ENCODE measurements around the gene ESX1.
A peak's percentile ranks its signal among the peaks of the same experiment; 100 is the strongest.
"Not testable (repeated sequence)": the region's sequence is repeated elsewhere in the genome, so short reads cannot be mapped to it uniquely, and the experiment has no call there.

The ESX1 gene

DNA sequence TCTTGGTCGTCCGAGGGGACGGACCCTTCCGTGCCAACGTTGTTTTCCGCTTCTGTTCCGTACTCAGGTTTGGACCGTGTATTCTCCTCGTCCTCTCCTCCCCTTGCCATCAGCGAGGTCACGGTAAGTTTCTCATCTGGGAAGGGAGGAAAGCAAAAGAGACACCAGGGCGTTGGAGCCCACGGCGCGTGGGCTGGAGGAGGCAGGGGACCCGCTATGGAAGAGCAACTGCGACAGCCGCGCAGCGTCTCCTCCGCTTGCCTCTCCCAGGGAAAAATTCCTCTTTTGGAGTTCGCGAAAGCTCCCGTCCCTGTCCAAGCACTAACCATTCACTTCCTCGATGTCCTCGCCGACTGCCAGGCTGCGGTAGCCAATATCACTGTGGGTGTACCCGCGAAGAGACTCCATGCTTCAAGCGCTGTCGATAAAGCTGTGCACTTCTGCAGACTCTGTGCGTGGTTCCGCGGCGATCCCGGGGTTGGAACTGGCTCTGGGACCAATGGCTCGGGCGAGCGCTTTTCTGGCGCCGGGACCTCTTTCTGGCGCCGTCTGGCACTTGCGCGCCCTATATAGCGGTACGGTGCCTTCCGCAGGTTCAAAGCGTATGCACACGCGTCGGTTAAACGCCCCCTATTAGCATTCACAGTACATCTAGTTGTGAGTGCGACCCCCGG lies at the start of gene ESX1:
TSS of gene ESX1 (minus strand) at position 492 of the 674 bp plus-strand sequence. CDS start at position 408, 84 bp downstream.
- no peak for DNase-seq (ENCODE audit: low spot score)

DNA sequence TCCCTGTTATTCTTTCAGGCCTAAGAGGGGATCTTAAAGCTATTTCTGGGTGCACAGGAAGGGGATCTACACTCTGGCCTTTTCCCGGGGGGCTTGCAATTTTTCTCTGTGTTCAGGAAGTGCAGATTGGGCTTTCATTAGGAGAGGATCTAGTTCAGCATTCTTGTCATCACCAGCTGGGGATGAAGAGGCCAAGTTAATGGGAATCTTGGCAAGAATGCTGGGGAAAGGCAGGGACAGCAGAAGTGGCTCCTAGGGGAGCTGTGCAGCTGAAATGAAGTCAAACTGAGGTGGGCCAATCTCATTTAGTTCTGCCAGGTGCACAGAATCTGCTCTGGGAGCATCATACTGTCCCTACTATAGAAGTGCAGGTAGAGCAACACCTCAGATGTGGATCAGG lies 40.9 kb upstream of the ESX1 start:
- no peak for DNase-seq (ENCODE audit: low spot score)

DNA sequence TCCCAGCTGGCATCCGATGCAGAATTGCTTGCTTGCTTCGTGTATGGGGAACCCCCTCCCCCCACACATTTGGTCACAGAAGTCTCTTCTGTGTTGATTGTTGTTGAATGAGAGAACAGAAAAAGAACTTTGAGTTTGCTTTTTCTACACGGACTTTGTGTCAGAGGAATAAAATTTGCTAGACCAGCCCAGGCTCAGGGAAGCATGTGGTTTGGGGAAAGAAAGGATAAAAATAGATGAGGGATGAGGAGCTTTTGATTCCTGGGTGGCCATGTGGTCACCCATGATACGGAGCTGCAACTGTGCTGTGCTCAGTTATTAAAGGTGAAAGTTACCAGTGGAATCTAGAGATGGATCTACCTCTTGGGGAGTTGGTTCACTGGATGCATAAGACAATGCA lies 34.2 kb upstream of the ESX1 start:
- DNase-seq (ENCODE audit: low spot score): no peak

DNA sequence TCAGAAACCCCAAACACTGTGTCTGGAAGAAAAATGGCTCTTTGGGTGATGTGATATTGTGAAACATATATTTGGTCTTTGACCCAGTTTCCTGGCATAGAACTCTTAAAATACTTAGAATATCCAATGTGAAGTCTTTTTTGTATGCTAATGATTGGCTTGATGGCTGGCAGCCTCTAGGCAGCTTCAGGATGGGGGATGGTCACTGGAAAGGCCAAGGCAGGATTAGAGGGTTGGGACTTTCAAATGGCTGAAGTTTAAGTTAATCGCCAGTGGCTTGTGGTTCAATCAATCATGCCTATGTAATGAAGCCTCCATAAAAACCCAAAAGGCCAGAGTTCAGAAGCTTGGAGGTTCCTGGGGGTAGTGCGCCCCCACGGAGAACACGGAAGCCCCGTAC lies 33.5 kb upstream of the ESX1 start:
- DNase-seq (ENCODE audit: low spot score): no peak

DNA sequence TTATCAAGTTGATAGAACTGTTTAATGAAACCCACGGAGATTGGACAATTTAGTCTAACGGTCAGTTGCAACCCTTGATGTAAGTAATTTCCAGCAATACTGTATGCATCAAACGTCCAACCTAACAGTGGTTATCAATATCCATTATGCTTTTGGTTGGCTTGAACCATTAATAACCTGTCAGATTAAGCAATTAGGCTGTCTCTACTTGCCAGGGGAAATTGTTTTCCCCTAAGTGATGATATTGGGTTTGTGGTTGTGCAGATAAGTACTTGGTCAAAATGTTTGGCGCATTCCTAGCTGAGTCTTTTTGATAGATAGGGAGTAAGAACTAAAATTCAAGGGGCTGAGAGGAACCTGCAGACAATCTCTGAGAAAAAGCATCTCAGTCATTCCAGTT lies 30.5 kb upstream of the ESX1 start:
- DNase-seq (ENCODE audit: low spot score): no peak

DNA sequence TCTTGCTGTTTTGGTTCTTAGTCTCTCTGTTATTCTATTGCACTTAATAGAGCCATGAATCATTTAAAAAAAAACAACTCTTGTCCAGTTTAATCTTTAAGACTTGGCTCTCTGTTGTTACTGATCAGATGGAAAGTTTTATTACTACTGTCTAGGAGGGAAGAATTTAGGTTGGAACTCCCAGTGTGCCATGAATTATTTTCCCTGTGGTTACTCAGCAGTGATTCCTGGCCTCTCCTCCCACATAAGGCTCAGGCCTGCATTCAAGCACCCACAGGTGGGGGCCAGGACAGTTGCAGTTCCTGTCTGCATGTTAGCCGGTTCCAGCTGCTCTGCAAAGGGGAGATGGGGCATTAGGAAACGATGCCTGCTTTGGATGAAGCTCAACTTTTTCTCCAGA lies 29.8 kb upstream of the ESX1 start:
- no peak for DNase-seq (ENCODE audit: low spot score)

DNA sequence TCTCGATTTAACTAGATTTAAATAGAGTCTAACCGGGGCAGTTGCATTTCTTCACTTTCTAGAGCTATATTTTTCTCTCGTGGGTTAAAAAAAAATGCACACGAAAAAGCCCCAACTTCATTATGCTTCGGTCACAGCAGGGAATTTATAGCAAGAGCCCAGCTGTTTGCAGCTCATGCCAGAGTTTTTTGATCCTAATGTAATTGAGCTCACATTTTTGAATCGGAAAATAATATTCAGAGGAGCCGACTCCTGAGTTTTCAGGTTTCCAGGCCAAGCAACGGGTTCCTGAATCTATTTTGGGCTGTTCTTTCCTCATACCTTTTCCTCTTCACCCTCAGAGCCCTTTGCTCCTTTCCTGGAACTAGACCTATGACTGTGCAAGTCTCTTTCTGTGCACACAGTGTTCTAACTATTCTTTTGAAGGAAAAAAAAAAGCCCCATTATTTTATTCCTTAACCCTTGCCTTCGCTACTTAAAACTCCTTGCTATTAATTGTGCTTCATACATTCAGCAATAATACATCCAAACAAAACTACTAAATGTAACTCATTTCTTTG lies 27.5 kb upstream of the ESX1 start:
- DNase-seq (ENCODE audit: low spot score): no peak

DNA sequence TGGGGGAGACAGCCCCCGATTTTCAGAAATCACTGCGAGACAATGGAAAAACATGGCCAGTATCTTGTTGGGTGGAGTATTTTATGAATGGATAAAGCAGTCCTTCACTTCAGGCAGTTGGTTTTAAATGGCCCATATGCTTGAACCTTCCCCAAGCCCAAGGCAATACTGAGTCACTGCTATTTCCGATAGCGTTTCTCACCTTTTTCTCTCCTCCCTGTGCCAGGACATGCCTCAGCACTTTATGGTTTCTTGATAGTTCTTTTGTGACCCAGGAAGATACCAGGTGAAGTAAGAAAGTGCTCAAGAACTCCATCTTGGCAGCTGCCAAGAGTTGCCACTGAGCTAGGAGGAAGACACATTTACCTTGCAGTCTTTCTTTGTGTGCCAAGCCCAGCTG lies 26.8 kb upstream of the ESX1 start:
- no peak for DNase-seq (ENCODE audit: low spot score)

DNA sequence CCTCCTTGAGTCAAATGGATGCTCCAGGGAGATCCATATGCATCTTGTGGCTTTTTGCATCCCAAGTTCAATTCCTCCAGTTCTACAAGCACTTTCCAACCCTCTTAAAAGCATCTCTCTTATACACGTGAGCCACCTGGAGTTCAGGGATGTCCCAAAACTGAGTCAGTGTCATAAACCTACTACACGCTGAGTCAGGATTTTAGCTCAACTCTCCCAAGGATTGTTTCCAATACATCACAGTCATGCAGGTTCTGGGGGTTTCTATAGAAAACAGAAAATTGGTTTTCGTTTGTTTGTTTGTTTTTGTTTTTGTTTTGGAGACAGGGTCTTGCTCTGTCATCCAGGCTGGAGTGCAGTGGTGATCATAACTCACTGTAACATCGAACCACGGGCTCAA lies 25.9 kb upstream of the ESX1 start:
- DNase-seq (ENCODE audit: low spot score): no peak

DNA sequence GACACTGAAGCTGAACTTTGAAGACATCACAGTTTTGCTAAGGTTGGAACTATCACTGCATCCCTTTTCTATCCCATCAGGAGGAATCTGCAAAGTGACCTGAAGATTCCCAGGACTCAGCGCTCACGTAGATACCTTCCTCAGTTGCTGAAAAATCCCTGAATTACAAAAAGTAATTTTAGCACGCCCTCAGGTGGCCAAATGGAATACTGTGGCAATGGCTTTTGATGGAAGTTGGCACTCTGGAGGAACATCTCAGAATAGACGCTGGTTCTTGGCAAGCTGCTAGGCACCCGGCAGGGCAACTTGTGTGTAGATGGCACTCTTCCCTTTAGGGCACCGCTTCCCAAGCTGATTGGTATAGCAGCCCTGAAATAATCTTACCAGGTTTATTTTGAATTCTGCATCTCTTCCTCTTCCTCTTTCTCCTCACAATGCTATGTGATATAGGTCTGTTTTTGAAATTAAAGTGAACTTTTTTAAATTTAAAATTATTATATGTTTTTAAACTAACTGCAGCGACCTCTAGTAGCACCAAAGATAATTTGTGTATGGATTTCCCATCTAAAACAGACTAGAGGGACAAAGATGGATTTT lies 16.3 kb upstream of the ESX1 start:
- DNase-seq (ENCODE audit: low spot score): peak; percentile 55

DNA sequence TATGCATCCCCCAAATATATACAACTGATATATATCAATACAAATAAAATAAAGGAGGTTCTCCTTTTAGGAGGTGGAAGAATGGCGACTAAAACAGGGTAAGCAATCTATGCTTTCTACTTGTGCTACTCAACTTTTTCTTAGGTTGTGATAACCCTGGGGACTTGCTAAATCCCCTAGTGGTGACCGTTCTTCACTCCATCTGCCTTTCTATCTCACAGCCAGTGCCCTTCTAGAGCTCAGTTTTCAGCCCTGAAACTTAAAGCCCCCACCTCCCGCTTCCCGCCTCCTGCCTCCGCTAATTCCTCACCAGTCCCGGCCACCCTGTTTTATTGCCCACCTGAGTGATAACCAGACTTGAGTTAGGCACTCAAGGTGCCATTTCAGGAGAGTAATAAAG lies 15.5 kb upstream of the ESX1 start:
- no peak for DNase-seq (ENCODE audit: low spot score)

DNA sequence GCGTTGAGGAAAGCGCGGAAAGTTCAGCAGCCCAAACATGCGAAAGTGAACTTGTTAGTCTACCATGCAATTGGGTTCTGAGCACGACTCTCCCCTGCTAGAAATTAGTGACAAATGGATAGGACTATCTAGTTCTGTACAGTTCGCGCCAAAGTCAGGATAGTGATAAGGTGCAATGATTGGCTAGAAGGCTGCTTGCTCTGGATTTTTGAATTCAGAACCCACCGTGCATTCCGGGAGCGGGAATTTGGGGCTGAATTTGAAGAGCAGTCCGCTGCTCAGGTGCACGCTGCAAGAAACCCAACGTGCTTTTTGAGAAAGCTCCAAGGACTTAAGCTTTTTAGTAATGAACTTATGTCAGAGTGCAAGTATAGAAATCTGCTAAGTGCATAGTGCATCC lies 732 bp upstream of the ESX1 start:
- DNase-seq (ENCODE audit: low spot score): no peak

DNA sequence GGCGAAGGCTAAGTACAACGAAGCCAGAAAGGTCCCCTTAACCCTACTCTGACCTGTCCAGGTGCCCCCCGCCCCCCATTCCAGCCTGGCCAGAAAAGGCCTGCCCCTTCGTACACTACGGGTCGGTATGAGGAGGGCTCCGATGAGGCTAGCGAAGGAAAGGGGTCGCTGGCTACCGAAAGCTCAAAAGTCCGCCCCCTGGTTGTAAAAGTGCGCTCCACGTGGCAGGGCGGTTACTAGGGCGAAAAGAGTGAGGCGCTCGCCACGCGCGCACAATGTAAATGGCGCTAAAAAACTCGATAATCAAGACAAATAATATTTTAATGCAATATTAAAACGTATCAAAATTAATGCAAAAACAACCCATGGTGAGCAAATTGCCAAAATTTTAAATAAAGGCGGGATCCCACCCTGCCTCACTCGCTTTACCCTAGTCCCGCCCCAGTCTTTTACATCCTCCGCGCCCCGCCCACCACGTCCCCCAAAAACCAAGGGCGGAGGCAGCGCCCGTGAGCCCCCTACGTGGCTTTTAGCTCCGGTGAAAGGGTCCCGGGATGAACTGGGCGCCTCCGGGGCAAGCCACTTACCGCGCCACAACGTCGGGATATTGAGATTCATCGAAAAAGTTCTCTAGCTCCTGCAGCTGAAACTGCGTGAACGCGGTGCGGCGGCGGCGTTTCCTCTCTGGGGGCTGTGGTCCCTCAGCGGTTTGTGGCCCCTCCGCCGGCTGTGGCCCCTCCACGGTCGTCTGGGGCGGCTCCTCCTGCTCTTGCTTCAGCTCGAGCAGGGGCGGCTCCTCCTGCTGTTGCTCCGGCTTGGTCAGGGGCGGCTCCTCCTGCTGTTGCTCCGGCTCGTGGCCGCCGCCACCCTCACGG lies 929 bp downstream of the ESX1 start:
- DNase-seq (ENCODE audit: low spot score): no peak

DNA sequence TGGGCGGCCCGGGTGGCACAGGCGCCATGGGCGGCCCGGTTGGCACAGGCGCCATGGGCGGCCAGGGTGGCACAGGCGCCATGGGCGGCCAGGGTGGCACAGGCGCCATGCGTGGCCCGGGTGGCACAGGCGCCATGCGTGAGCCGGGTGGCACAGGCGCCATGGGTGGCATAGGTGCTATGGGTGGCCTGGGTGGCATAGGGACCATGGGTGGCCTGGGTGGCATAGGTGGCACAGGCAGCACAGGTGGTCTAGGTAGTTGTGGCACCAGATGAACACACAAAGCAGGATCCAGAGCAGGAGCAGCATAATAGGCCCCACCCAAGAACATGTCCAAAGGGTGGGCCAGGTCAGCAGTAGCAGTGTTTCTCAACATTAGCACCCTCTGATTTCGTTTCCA lies 4.3 kb downstream of the ESX1 start:
- no peak for DNase-seq (ENCODE audit: low spot score)

DNA sequence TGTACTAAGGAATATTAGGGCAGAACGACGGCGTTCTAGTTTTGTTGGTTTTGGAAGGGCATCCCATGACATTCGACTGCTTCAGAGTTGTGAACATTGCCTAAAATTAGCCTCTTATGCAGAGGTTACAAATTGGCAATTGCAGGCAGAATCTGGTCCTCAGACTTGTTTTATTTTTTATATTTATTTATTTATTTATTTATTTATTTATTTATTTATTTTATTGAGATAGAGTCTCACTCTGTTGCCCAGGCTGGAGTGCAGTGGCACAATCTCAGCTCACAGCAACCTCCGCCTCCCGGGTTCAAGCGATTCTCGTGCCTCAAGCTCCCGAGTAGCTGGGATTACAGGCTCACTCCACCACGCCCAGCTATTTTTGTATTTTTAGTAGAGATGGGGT lies 24.7 kb downstream of the ESX1 start:
- not testable (repeated sequence) for DNase-seq (ENCODE audit: low spot score)

DNA sequence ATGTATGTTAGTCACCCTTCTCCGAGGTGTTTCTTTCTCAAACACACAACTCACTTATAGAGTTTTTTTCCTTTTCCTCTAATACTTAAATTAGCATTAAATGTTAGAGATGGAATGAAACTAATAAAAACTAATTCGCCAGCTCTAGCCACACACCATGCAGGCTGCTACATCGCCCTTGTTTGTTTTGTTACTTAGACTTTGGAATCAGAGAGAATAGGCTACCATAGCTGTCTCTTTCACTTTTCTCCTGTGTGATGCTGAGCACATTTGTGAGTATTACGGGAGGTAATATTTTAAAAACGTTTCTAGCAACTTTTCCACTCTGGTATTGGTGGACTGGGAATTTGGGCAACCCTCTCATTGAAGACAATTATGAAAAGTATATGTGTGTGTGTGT lies 43.5 kb downstream of the ESX1 start:
- no peak for DNase-seq (ENCODE audit: low spot score)

DNA sequence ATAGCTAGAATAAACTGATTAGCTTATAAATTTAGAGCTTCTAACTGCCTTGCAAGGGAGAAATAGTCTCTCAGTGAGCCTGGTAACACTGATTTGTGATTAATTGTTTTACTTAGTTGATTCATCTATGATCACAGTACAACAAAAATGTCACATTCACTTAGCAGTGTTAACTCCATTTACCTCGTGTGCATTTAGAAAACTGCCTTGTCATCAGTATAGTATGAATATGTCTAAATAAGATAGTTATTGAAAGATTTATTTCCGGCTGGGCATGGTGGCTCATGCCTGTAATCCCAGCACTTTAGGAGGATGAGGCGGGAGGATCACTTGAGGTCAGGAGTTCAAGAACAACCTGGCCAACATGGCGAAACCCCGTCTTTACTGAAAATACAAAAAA lies 49.2 kb downstream of the ESX1 start:
- DNase-seq (ENCODE audit: low spot score): no peak

All from kidney tubule cell (primary cell).